Measurements from ENCODE around the gene PCK2. TPM values are rescaled to one million over a fixed set of nuclear protein-coding genes. Genes with fewer than 3 reads are reported as not detected.

The PCK2 gene
- total and polyA plus RNA-seq, 2 of the 13 experiments (the other 11 are each of a cell fraction or from before 2014, with no cell fraction given), result 129 to 272 TPM

GRCh38 chr14:24098927-24099813 is 5.1 kb downstream of the PCK2 start (continued):
- TF ChIP-seq THAP7 (CRISPR knock-in tag; IDR thresholded peaks at IDR 0.05) (0 out of 2 replicates have a peak, but pooled peaks have one; percentile 2), RBM22 (optimal IDR thresholded peaks at IDR 0.05; ENCODE audit: low read length) (peak; percentile 93), ZNF710 (CRISPR knock-in tag; IDR thresholded peaks at IDR 0.05; ENCODE audit: borderline replicate concordance) (peak; percentile 35; the same call in 1 of the 2 replicates), AGO2 (optimal IDR thresholded peaks at IDR 0.05; ENCODE audit: low read depth, low read length) (peak; percentile 93), HOMEZ (CRISPR knock-in tag; IDR thresholded peaks at IDR 0.05; ENCODE audit: low read depth) (no peak), ZNF574 (CRISPR knock-in tag; IDR thresholded peaks at IDR 0.05) (no peak), ZNF776 (CRISPR knock-in tag; IDR thresholded peaks at IDR 0.05) (no peak; the same call in 1 of the 2 replicates), SNAPC4 (CRISPR knock-in tag; IDR thresholded peaks at IDR 0.05) (peak; percentile 50; the same call in 1 of the 2 replicates), XBP1 (CRISPR knock-in tag; IDR thresholded peaks at IDR 0.05) (no peak), LRRFIP1 (CRISPR knock-in tag; conservative IDR thresholded peaks at IDR 0.05) (no peak), ZNF841 (CRISPR knock-in tag; IDR thresholded peaks at IDR 0.05; ENCODE audit: borderline replicate concordance) (no peak), ZNF530 (CRISPR knock-in tag; IDR thresholded peaks at IDR 0.05; ENCODE audit: low read depth) (no peak)
